Astrocyte (in vitro differentiated cells and primary cell): ENCODE data around the gene VIPR2. TPM values are rescaled to one million over a fixed set of nuclear protein-coding genes. Genes with fewer than 3 reads are reported as not detected.

Experiments used
- DNase-seq: peaks from one replicate; pipeline ENCODE4 v3.0.0-alpha.2; 2010; ENCODE audit warnings: low read depth
- FAIRE-seq: peaks from 2 replicates; lab custom pipeline; 2011; peaks lifted over from hg19 to GRCh38; lab: Jason Lieb, UNC
- H2AFZ ChIP-seq: 2 replicates; pipeline ENCODE4 v1.6.0; 2012; ENCODE audit warnings: low read depth, low read length, inconsistent platforms
- H3K27ac ChIP-seq: 2 replicates; pipeline ENCODE4 v1.5.1; 2011; ENCODE audit warnings: low read depth, low read length, inconsistent platforms
- H3K27me3 ChIP-seq: 2 replicates; pipeline ENCODE4 v1.6.0; 2011; ENCODE audit warnings: low read length, inconsistent platforms; ENCODE audit not compliant: insufficient read depth
- H3K36me3 ChIP-seq: 2 replicates; pipeline ENCODE4 v1.5.1; 2011; ENCODE audit warnings: low read length, inconsistent platforms; ENCODE audit not compliant: insufficient read depth
- H3K4me1 ChIP-seq: 2 replicates; pipeline ENCODE4 v1.5.1; 2011; ENCODE audit warnings: low read length, inconsistent platforms; ENCODE audit not compliant: insufficient read depth
- H3K4me2 ChIP-seq: 2 replicates; pipeline ENCODE4 v1.6.0; 2012; ENCODE audit warnings: low read length, inconsistent platforms
- H3K4me3 ChIP-seq: 2 replicates; pipeline ENCODE4 v1.5.1; 2011; ENCODE audit warnings: low read depth, mild to moderate bottlenecking, low read length, inconsistent platforms; ENCODE audit not compliant: insufficient read depth
- H3K79me2 ChIP-seq: 2 replicates; pipeline ENCODE4 v1.6.0; 2012; ENCODE audit warnings: mild to moderate bottlenecking, low read length, inconsistent platforms; ENCODE audit not compliant: insufficient read depth
- H3K9ac ChIP-seq: 2 replicates; pipeline ENCODE4 v1.6.0; 2012; ENCODE audit warnings: mild to moderate bottlenecking, low read length, inconsistent platforms
- H3K9me3 ChIP-seq: 2 replicates; pipeline ENCODE4 v1.5.1; 2012; ENCODE audit warnings: low read depth, mild to moderate bottlenecking, low read length, inconsistent platforms; ENCODE audit not compliant: insufficient read depth
- H4K20me1 ChIP-seq: 2 replicates; pipeline ENCODE4 v1.6.0; 2012; ENCODE audit warnings: low read length, inconsistent platforms; ENCODE audit not compliant: insufficient read depth
- H3K27ac Mint-ChIP-seq: one replicate; pipeline ENCODE4 v1.8.0; 2021; ENCODE audit warnings: mild to moderate bottlenecking, mixed read lengths; ENCODE audit not compliant: unreplicated experiment
- H3K27me3 Mint-ChIP-seq: one replicate; pipeline ENCODE4 v1.8.0; 2021; ENCODE audit warnings: low read depth, mixed read lengths; ENCODE audit not compliant: unreplicated experiment
- H3K36me3 Mint-ChIP-seq: one replicate; pipeline ENCODE4 v1.8.0; 2021; ENCODE audit warnings: low read depth, mixed read lengths; ENCODE audit not compliant: unreplicated experiment
- H3K4me1 Mint-ChIP-seq: one replicate; pipeline ENCODE4 v1.8.0; 2021; ENCODE audit warnings: low read depth, mixed read lengths; ENCODE audit not compliant: unreplicated experiment
- H3K4me3 Mint-ChIP-seq: one replicate; pipeline ENCODE4 v1.8.0; 2021; ENCODE audit warnings: mild to moderate bottlenecking, moderate library complexity, mixed read lengths; ENCODE audit not compliant: unreplicated experiment
- H3K9me3 Mint-ChIP-seq: one replicate; pipeline ENCODE4 v1.8.0; 2021; ENCODE audit warnings: mild to moderate bottlenecking, mixed read lengths; ENCODE audit not compliant: unreplicated experiment
- EZH2 ChIP-seq: IDR thresholded peaks from 2 replicates; pipeline ENCODE4 v1.6.1; 2012; ENCODE audit warnings: mild to moderate bottlenecking, low read length, inconsistent platforms; ENCODE audit not compliant: insufficient read depth
- total RNA-seq: library from RNA; stranded (reverse); gene quantifications from 2 replicates; pipeline ENCODE4 v1.2.1, GENCODE V29; 2021
- TF ChIP-seq, protein P1 (sequence below): IDR thresholded peaks from 2 replicates; pipeline ENCODE4 v1.5.1; 2011; ENCODE audit warnings: low read depth, mild to moderate bottlenecking, inconsistent platforms, low read length, moderate library complexity; ENCODE audit not compliant: insufficient read depth

Gene VIPR2
- total RNA-seq, 1 donor from 2014 or later: 0.68 TPM

DNA sequence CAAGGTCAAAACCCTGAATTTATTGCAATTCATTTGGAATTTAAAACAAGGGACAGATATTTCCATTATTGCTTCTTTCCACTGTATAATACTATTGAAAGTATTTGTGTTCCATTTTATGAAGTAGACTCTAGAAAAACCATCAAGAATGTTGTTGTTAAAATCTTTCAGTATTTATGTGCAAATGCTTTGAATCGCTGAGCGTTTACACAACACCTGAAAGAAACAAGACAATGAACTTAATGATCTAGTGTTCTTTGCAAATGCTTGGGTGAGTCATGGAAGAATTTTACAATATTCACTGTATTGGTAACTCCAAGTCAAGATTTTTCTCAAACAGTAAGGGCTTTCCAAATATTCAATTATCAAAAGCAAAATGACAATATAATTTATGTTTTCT lies 97.1 kb downstream of the VIPR2 start:
- no peak overlapping the region for H3K9ac ChIP-seq
- no peaks in the 10 kb centered on the region for H4K20me1 ChIP-seq
- Mint-ChIP-seq H3K36me3 (no peaks in the 10 kb centered on the region), H3K4me1 (no peaks in the 10 kb centered on the region), H3K27me3 (peaks cover 4% of the 10 kb centered on the region), H3K27ac (no peak overlapping the region), H3K4me3 (no peak overlapping the region), H3K9me3 (peaks cover 6% of the 10 kb centered on the region)
- no peaks in the 10 kb centered on the region for H3K4me1 ChIP-seq
- FAIRE-seq: no peak
- no peak overlapping the region for H3K4me3 ChIP-seq
- H3K4me2 ChIP-seq: no peak overlapping the region
- no peak overlapping the region for H3K27ac ChIP-seq
- no peaks in the 10 kb centered on the region for H3K36me3 ChIP-seq
- no peak for TF ChIP-seq EZH2
- TF ChIP-seq, protein P1, sequence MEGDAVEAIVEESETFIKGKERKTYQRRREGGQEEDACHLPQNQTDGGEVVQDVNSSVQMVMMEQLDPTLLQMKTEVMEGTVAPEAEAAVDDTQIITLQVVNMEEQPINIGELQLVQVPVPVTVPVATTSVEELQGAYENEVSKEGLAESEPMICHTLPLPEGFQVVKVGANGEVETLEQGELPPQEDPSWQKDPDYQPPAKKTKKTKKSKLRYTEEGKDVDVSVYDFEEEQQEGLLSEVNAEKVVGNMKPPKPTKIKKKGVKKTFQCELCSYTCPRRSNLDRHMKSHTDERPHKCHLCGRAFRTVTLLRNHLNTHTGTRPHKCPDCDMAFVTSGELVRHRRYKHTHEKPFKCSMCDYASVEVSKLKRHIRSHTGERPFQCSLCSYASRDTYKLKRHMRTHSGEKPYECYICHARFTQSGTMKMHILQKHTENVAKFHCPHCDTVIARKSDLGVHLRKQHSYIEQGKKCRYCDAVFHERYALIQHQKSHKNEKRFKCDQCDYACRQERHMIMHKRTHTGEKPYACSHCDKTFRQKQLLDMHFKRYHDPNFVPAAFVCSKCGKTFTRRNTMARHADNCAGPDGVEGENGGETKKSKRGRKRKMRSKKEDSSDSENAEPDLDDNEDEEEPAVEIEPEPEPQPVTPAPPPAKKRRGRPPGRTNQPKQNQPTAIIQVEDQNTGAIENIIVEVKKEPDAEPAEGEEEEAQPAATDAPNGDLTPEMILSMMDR: no peak
- H3K79me2 ChIP-seq: no peaks in the 10 kb centered on the region
- no peak for DNase-seq
- no peak overlapping the region for H2AFZ ChIP-seq
- no peaks in the 10 kb centered on the region for H3K27me3 ChIP-seq
- H3K9me3 ChIP-seq: peaks cover 4% of the 10 kb centered on the region

DNA sequence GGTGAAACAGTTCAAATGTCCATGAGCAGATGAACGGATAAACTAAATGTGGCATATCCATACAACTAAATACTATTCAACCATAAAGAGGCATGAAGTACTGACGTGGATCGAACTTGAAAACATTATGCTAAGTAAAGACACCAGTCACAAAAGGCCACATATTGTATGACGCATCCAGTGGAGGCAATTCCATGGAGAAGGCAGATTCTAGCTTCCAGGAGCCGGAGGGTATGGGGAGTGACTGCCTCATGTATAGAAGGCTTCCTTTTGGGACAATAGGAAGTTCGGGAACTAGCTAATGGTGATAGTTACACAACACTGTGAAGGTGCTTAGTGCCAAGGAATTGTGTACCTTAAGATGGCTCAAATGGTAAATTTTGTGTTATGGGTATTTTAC lies 98.4 kb downstream of the VIPR2 start:
- Histone ChIP-seq H3K4me2 (no peak overlapping the region), H4K20me1 (no peaks in the 10 kb centered on the region), H3K4me3 (no peak overlapping the region), H3K36me3 (no peaks in the 10 kb centered on the region), H3K4me1 (no peaks in the 10 kb centered on the region), H3K9ac (no peak overlapping the region), H3K79me2 (no peaks in the 10 kb centered on the region), H3K27me3 (no peaks in the 10 kb centered on the region), H3K27ac (no peak overlapping the region), H2AFZ (no peak overlapping the region), H3K9me3 (peaks cover 4% of the 10 kb centered on the region)
- peaks cover 7% of the 10 kb centered on the region for H3K27me3 Mint-ChIP-seq
- no peak for FAIRE-seq
- peaks cover 8% of the 10 kb centered on the region for H3K9me3 Mint-ChIP-seq
- no peak overlapping the region for H3K4me3 Mint-ChIP-seq
- TF ChIP-seq, protein P1: no peak
- no peak for TF ChIP-seq EZH2
- H3K27ac Mint-ChIP-seq: no peak overlapping the region
- no peaks in the 10 kb centered on the region for H3K36me3 Mint-ChIP-seq
- DNase-seq: no peak
- H3K4me1 Mint-ChIP-seq: no peaks in the 10 kb centered on the region

DNA sequence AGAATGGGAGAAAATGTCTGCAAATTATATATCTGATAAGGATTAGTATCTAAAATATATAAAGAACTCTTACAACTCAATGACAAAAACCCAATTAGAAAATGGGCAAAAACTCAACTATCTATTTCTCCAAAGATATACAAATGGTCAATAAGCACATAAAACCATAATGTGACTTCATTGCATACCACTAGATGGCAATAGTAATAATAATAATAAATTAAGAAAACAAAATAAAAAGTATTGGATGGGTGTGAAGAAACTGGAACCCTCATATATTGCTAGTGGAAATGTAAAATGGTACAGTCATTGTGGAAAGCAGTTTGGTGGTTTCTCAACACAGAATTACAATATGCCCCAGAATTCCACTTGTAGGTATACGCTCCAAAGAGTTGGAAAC lies 98.8 kb downstream of the VIPR2 start:
- Histone ChIP-seq H3K36me3 (no peaks in the 10 kb centered on the region), H3K27ac (no peak overlapping the region), H3K9me3 (peaks cover 4% of the 10 kb centered on the region), H2AFZ (no peak overlapping the region), H3K4me1 (no peaks in the 10 kb centered on the region), H3K9ac (no peak overlapping the region), H3K27me3 (no peaks in the 10 kb centered on the region), H4K20me1 (no peaks in the 10 kb centered on the region), H3K4me2 (no peak overlapping the region), H3K4me3 (no peak overlapping the region), H3K79me2 (no peaks in the 10 kb centered on the region)
- FAIRE-seq (no peak), DNase-seq (no peak)
- no peak for TF ChIP-seq EZH2
- TF ChIP-seq, protein P1: no peak
- no peak overlapping the region for H3K4me3 Mint-ChIP-seq
- H3K27me3 Mint-ChIP-seq: peaks cover 9% of the 10 kb centered on the region
- no peak overlapping the region for H3K27ac Mint-ChIP-seq
- no peaks in the 10 kb centered on the region for H3K36me3 Mint-ChIP-seq
- peaks cover 8% of the 10 kb centered on the region for H3K9me3 Mint-ChIP-seq
- no peaks in the 10 kb centered on the region for H3K4me1 Mint-ChIP-seq
